ENCODE measurements around the gene PAFAH1B2. TPM values are rescaled to one million over a fixed set of nuclear protein-coding genes. Genes with fewer than 3 reads are reported as not detected.

Gene PAFAH1B2
- total RNA-seq, 1 donor from 2014 or later, result 78.2 TPM

- Histone ChIP-seq H3K4me3 (no peak overlapping the region), H3K27ac (no peak overlapping the region), H3K4me1 (peaks cover 32% of the 10 kb centered on the region), H3K9me3 (no peaks in the 10 kb centered on the region), H3K36me3 (peaks cover 96% of the 10 kb centered on the region), H3K27me3 (ENCODE audit: low read depth) (no peaks in the 10 kb centered on the region)
- no peak for ATAC-seq
- intact Hi-C loops (cut with DNase I), result no loop called here
- no peak for DNase-seq
- no peak for TF ChIP-seq CTCF (IDR thresholded peaks at IDR 0.05)
Measured at GRCh38 chr11:117223741-117224689, 79.9 kb downstream of the PAFAH1B2 start.

GRCh38 chr11:117225553-117226170 lies 81.6 kb downstream of the PAFAH1B2 start:
- Histone ChIP-seq H3K27ac (no peak overlapping the region), H3K36me3 (peaks cover 91% of the 10 kb centered on the region), H3K4me3 (no peak overlapping the region), H3K9me3 (no peaks in the 10 kb centered on the region), H3K4me1 (peaks cover 27% of the 10 kb centered on the region), H3K27me3 (ENCODE audit: low read depth) (no peaks in the 10 kb centered on the region)
- ATAC-seq, result no peak
- no peak for DNase-seq
- intact Hi-C loops (cut with DNase I), result no loop called here
- TF ChIP-seq CTCF (IDR thresholded peaks at IDR 0.05), result no peak

Other genes with a start within 250 kb of the PAFAH1B2 start
- gene SIK3, start 45.9 kb upstream of the PAFAH1B2 start, total RNA-seq, result 32.9 TPM
- 190 TPM for gene SIDT2, start 34.5 kb downstream of the PAFAH1B2 start, total RNA-seq
- gene TAGLN, start 55.1 kb downstream of the PAFAH1B2 start, total RNA-seq, result 297 TPM
- 50.2 TPM for gene PCSK7, start 87.8 kb downstream of the PAFAH1B2 start, total RNA-seq
- gene RNF214, start 88.4 kb downstream of the PAFAH1B2 start, total RNA-seq, result 28.9 TPM
- gene BACE1-AS, start 147.1 kb downstream of the PAFAH1B2 start, total RNA-seq, result 8.6 TPM
- gene BACE1, start 172.0 kb downstream of the PAFAH1B2 start, total RNA-seq, result 28.4 TPM
- 27.3 TPM for gene CEP164, start 183.6 kb downstream of the PAFAH1B2 start, total RNA-seq